Fibroblast of pulmonary artery (primary cell): Measurements from ENCODE around the gene LIFR.

Experiments used
- DNase-seq: peaks from one replicate; pipeline ENCODE4 v3.0.0-alpha.2; 2010; ENCODE audit warnings: low read depth
- H3K4me3 ChIP-seq: replicated peaks from 2 replicates; pipeline ENCODE4 v1.5.1; 2011; ENCODE audit warnings: low read depth, mild to moderate bottlenecking, control low read depth, low read length, moderate library complexity
- CTCF ChIP-seq: IDR thresholded peaks from 2 replicates; pipeline ENCODE4 v1.5.1; 2011; ENCODE audit warnings: mild to moderate bottlenecking, control low read depth, low read length, inconsistent platforms; ENCODE audit errors: missing control alignments

Gene LIFR

GRCh38 chr5:38532165-38532669 lies 24.2 kb downstream of the LIFR start:
- no peak overlapping the region for H3K4me3 ChIP-seq
- no peak for TF ChIP-seq CTCF
- no peak for DNase-seq

GRCh38 chr5:38531518-38531917 lies 24.9 kb downstream of the LIFR start:
- H3K4me3 ChIP-seq = no peak overlapping the region
- DNase-seq = no peak
- no peak for TF ChIP-seq CTCF

- no peak for DNase-seq
- TF ChIP-seq CTCF = no peak
- H3K4me3 ChIP-seq = no peak overlapping the region
Observed at GRCh38 chr5:38529955-38530646, 26.3 kb downstream of the LIFR start.

- H3K4me3 ChIP-seq = no peak overlapping the region
- DNase-seq = no peak
- no peak for TF ChIP-seq CTCF
Observed at GRCh38 chr5:38528162-38528703, 28.2 kb downstream of the LIFR start.

GRCh38 chr5:38527475-38527874 lies 29.0 kb downstream of the LIFR start:
- TF ChIP-seq CTCF = no peak
- no peak overlapping the region for H3K4me3 ChIP-seq
- DNase-seq = no peak

- DNase-seq = no peak
- H3K4me3 ChIP-seq = no peak overlapping the region
- TF ChIP-seq CTCF = no peak
Observed at GRCh38 chr5:38524022-38524421, 32.4 kb downstream of the LIFR start.

GRCh38 chr5:38519476-38519875 lies 37.0 kb downstream of the LIFR start:
- no peak for TF ChIP-seq CTCF
- H3K4me3 ChIP-seq = no peak overlapping the region
- no peak for DNase-seq
